Measurements from ENCODE around the gene RACGAP1.
"Not testable (repeated sequence)": the region's sequence is repeated elsewhere in the genome, so short reads cannot be mapped to it uniquely, and the experiment has no call there.

The RACGAP1 gene

GRCh38 chr12:50024805-50025186 lies 498 bp downstream of the RACGAP1 start:
- DNase-seq, result no peak

GRCh38 chr12:50024227-50024626 lies 1.1 kb downstream of the RACGAP1 start:
- no peak for DNase-seq

- DNase-seq, result no peak
These were observed 2.4 kb downstream of the RACGAP1 start for GRCh38 chr12:50022903-50023302.

- no peak for DNase-seq
These were observed 4.3 kb downstream of the RACGAP1 start for GRCh38 chr12:50021031-50021430.

DNA sequence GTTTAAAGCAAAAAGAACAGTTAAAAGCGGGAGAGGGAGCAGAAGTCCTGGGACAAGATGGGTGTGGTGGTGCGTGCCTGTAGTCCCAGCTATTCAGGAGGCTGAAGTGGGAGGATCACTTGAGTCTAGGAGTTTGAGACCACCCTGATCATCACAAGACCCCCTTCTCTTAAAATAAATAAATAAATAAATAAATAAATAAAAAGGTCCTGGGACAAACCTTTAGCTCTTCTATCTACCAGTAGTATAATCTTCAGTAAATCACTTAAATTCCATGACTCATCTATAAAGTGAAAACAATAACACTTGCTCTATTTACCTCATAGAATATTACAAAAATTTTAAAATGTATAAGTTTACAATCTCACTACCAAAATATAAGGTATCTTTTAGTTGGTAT lies 5.8 kb downstream of the RACGAP1 start:
- DNase-seq, result no peak

DNA sequence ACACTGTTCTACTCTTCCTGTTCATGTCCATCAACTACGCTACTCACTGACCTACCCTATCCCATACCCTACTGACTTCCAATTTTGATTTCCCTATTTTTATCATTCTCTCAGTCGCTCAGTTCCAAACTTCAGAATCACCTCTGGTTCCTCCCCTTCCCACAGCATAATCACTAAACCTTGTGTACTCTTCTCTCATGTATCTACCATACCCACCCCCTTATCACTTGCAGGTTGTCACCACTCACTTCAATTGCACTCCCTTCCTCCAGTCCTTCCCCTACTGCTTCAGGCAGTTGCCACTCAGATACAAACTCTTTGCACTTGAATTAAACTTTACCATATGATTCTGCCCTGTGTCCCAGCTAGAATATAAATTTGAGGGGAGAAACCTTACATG lies 6.3 kb downstream of the RACGAP1 start:
- DNase-seq, result no peak

GRCh38 chr12:50018154-50018553 lies 7.1 kb downstream of the RACGAP1 start:
- DNase-seq, result no peak

DNA sequence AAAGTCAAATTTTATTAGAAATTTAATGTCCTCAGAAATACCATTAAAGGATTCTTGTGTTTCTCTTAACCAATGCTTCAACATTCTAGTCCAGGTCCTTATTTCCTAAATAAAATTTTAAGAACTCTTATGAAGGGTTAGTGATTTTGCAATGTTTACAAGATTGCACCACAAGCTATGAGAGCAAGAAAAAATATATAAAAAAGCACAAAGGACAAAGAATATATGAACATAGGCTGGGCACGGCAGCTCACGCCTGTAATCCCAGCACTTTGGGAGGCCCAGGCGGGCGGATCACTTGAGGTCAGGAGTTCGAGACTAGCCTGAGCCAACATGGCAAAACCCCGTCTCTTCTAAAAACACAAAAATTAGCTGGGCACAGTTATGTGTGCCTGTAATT lies 7.7 kb downstream of the RACGAP1 start:
- DNase-seq, result no peak

DNA sequence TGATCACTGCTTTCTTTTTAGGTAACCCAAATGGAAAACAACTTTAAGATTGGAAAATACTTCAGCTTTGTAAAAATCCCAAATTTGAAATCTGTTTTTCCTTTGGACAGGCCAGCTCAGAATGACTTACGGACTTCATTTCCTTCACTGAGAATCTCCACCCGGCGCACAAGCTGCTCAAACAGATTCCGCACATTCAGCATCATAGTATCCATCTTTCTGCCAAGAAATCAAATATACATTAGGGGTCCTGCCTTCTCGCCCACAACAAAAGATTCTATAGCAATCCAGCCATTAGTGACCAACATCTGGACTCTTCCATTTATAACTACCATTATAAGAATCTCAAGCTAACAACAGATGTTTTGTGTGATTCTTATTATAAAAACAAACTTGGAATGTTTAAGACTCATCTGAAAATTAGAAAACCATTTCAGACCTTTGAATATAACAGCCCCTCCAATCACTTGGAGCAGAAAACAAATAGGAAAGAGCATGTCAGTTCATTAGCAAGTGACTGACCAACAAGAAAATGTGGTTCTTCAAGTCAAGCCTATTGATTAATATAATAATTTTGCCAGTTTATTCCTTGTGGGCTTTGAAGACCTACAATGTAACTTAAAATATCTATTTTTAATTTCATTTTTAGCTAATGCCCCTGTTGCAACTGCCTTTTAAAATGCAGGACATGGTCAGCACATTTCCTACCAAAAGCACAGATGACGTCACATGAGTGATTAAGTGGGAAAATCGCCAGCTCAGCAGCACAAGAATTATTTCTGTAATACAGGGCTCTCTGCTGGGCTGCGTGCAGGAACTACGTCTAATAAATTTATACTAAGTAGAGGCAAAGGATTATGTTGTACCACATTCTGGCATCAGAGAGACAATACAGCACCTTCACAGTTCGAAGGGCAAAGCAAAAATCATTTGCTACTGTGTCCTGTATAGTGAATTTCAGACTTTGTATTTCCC lies 8.5 kb downstream of the RACGAP1 start:
- DNase-seq, result no peak

- no peak for DNase-seq
These were observed 11.0 kb downstream of the RACGAP1 start for GRCh38 chr12:50014342-50014741.

DNA sequence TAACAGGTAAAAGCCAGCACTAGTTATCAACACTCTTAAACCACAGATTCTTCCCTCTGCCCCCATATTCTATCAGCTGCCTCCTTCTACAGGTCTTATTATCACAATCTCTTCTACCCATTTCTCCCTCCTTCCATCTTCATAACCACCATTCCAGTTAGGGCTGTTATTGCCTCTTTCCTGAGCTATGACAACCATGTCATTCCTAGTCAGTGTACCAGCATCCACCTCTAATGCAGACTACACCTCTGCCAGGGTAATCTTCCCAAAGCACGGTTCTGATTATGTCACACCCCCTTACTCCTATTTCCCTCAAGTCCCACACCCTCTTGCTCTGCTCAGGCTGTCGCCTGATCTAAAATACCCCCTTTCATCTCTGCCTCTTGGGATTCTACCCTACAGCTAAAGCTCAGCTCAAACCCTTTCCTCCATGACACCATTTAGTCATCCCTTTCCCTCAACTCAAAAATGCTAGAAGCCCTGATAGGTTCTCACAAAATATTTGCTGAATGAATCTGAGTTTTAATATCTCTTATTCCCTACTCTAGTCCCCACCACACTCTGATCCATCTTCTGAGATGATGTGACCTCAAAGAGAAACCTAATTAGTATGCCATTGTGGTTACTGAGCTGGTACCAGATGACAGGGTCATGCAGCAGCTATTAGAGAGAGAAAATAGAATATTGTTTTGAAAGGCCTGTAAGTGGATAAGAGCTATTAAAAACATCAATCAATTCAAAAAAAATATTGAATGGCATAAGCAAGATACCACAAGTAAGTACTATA lies 11.7 kb downstream of the RACGAP1 start:
- DNase-seq, result no peak

DNA sequence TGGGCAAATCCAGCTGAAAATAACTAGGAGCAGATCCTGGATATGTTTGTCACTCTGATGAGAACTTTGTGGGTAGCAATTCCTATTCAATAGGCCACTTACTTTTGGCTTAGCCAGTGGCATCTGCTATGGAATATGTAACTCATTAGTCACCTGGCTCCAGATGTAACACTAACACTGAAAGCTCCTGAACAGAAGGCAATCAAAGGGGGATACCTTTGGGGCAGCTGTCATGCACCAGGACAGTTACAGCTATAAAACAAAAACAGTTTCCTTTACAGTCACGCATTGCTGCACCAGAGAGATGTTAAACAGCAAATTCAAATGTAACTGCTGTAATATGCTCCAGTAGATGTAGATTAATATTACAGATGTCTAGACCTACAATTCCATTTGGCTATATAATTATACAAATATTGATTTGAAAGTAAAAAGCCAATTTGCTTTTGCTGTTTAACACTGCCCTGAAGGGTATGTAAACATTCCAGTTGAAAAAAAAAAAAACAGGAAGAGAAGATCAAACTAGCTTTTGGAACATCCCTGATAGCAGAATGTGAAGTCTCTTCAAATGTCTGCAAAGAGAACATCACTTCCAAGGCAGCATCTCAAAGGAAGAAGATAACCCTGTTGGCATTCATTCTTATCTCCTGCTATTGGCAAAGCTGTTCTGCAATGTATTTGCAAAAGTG lies 18.4 kb downstream of the RACGAP1 start:
- DNase-seq, result no peak

- DNase-seq, result no peak
These were observed 19.0 kb downstream of the RACGAP1 start for GRCh38 chr12:50006280-50006679.

GRCh38 chr12:50005175-50005574 lies 20.1 kb downstream of the RACGAP1 start:
- DNase-seq, result no peak

GRCh38 chr12:50004696-50005095 lies 20.6 kb downstream of the RACGAP1 start:
- no peak for DNase-seq

- DNase-seq, result no peak
These were observed 21.7 kb downstream of the RACGAP1 start for GRCh38 chr12:50003595-50003994.

GRCh38 chr12:49998453-49998852 lies 26.8 kb downstream of the RACGAP1 start:
- no peak for DNase-seq

- DNase-seq, result no peak
These were observed 35.0 kb downstream of the RACGAP1 start for GRCh38 chr12:49990273-49990672.

DNA sequence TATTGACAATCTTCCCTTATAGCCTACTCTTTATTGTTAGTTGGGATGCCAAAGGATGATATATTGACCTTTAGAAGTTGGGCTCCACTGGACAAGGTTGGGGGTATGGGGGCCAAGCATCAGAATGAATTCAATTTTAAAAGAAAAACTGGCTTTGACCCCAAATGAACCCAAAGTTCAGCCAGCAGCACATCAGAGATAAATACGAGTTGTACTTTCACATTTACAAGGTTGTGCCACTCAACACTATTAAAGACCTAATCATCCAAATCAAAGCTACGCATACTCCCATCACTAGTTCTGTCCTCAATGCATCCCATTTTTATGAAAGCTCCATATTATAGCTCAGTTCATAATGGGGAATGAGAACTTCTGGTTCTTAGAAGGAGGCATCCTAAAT lies 35.9 kb downstream of the RACGAP1 start:
- DNase-seq, result not testable (repeated sequence)

DNA sequence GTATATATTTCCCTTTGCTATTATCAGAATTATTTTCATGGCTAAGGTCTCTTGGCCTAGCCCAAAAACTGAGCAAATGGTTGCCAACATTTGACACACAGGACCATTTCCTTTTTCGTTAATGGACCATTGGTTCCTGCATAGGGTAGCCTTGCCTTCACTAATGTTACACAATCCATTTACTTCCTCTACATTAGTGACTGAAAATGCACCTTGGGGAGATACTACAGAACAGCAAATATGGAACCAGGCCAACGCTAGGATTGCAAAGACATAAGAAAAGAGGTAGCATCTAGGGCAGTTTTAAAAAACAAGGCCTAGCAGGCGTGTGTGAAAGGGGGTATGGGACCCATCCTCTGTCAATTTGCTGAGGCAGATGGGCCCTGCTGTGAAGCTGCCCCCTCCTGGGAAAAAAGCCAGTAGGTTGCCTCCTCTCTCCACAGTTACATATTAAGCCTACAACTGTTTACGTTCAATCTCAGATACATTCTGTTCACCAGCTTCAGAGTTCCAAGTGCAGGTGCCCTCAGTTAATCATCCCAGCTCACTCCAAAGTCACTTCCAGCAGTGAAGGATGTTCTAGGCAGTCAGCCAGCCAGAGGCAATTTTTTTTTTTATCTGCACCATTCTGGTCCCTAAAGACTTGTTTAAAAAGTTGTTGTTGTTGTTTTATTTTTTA lies 37.5 kb downstream of the RACGAP1 start:
- no peak for DNase-seq

DNA sequence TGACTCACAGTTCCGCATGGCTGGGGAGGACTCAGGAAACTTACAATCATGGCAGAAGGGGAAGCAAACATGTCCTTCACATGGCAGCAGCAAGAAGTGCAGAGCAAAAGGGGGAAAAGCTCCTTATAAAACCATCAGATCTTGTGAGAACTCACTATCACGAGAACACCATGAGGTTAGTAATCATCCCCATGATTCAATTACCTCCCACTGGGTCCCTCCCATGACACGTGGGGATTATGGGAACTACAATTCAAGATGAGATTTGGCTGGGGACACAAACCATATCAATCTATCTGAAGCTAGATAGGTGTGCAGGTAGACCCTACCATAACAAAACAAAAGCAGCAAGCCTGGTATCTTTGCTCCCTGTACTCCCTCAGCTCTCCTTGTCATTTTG lies 38.8 kb downstream of the RACGAP1 start:
- not testable (repeated sequence) for DNase-seq

- no peak for DNase-seq
These were observed 39.3 kb downstream of the RACGAP1 start for GRCh38 chr12:49985981-49986380.
